HepG2 (cell line): ENCODE results near the gene CTDNEP1. TPM values are rescaled to one million over a fixed set of nuclear protein-coding genes. Genes with fewer than 3 reads are reported as not detected.

Experiments used
- AKAP8 ChIP-seq: sonication (generic); formaldehyde crosslinking; IDR thresholded peaks from 2 replicates; pipeline ENCODE4 v1.5.1; 2020; ENCODE audit warnings: mild to moderate bottlenecking, missing genetic modification reagents
- FOSL2 ChIP-seq: sonication (generic); formaldehyde crosslinking; IDR thresholded peaks from 2 replicates; pipeline ENCODE4 v1.4.0; 2020; ENCODE audit warnings: missing genetic modification reagents
- MAFF ChIP-seq: IDR thresholded peaks from 2 replicates; pipeline ENCODE4 v1.6.1; 2011; ENCODE audit warnings: low read depth, low read length, improper control_type of control experiment
- MYC ChIP-seq: sonication (generic); formaldehyde crosslinking; IDR thresholded peaks from 2 replicates; pipeline ENCODE4 v1.9.0; 2021; ENCODE audit warnings: missing genetic modification reagents, borderline replicate concordance
- NR2C2 ChIP-seq: sonication (generic); formaldehyde crosslinking; IDR thresholded peaks from 2 replicates; pipeline ENCODE4 v1.4.0; 2020; ENCODE audit warnings: missing genetic modification reagents, mild to moderate bottlenecking, moderate library complexity, borderline replicate concordance
- POGZ ChIP-seq: sonication (generic); formaldehyde crosslinking; IDR thresholded peaks from 2 replicates; pipeline ENCODE4 v1.4.0; 2020; ENCODE audit warnings: mild to moderate bottlenecking, missing genetic modification reagents
- RARA ChIP-seq: IDR thresholded peaks from 2 replicates; pipeline ENCODE4 v1.6.1; 2016; ENCODE audit warnings: missing genetic modification reagents, missing compliant biosample characterization
- RBM22 ChIP-seq: fragments of 200-400 bp; formaldehyde crosslinking; optimal IDR thresholded peaks from 2 replicates; pipeline ENCODE3; 2017; ENCODE audit warnings: mild to moderate bottlenecking, low read length, moderate library complexity
- SMAD1 ChIP-seq: sonication (generic); formaldehyde crosslinking; IDR thresholded peaks from 2 replicates; pipeline ENCODE4 v1.4.0; 2020; ENCODE audit warnings: missing genetic modification reagents, low read depth, mild to moderate bottlenecking, borderline replicate concordance
- ZBTB7B ChIP-seq: sonication (generic); formaldehyde crosslinking; IDR thresholded peaks from 2 replicates; pipeline ENCODE4 v1.4.0; 2020; ENCODE audit warnings: missing genetic modification reagents
- ZNF121 ChIP-seq: sonication (generic); formaldehyde crosslinking; IDR thresholded peaks from 2 replicates; pipeline ENCODE4 v1.5.0; 2020; ENCODE audit warnings: mild to moderate bottlenecking, missing genetic modification reagents
- ZNF547 ChIP-seq: sonication (generic); formaldehyde crosslinking; IDR thresholded peaks from 2 replicates; pipeline ENCODE4 v1.5.1; 2020; ENCODE audit warnings: mild to moderate bottlenecking, missing genetic modification reagents
- ZNF598 ChIP-seq: sonication (generic); formaldehyde crosslinking; IDR thresholded peaks from 2 replicates; pipeline ENCODE4 v1.5.1; 2020; ENCODE audit warnings: mild to moderate bottlenecking, missing genetic modification reagents, borderline replicate concordance
- ZNF891 ChIP-seq: sonication (generic); formaldehyde crosslinking; IDR thresholded peaks from 2 replicates; pipeline ENCODE4 v1.5.0; 2020; ENCODE audit warnings: mild to moderate bottlenecking, missing genetic modification reagents
- polyA plus RNA-seq, 8 experiments: library from polyadenylated mRNA; depleted of rRNA in 3 of 8; stranded (reverse) in 7 of 8; unstranded in 1 of 8; fragments of >200 nt; fragmentation: Illumina TruSeq in 4 of 8; extraction: Trizol in 4 of 8; gene quantifications; 2 replicates each; pipeline versions ENCODE4 v1.2.1 to v1.2.3, GENCODE V29; 2011 to 2016; ENCODE audit warnings: low read depth in 4 of 8, missing spikeins in 1 of 8, mixed read lengths in 1 of 8; ENCODE audit not compliant: insufficient read depth in 1 of 8
- total RNA-seq, 5 experiments: library from RNA; depleted of rRNA; stranded (reverse); fragments of >200 nt; fragmentation: Illumina TruSeq; extraction: Trizol; gene quantifications; 2 replicates each; pipeline ENCODE4 v1.2.3, GENCODE V29; 2016; ENCODE audit warnings: low read depth in 1 of 5
- TF ChIP-seq, protein P1 (sequence below): sonication (generic); formaldehyde crosslinking; IDR thresholded peaks from 2 replicates; pipeline ENCODE4 v1.4.0; 2020; ENCODE audit warnings: missing genetic modification reagents
- TF ChIP-seq, protein P2 (sequence below): IDR thresholded peaks from 2 replicates; pipeline ENCODE4 v1.6.1; 2016; ENCODE audit warnings: missing genetic modification reagents, missing compliant biosample characterization
- TF ChIP-seq, protein P3 (sequence below), 2 experiments: sonication (generic) in 1 of 2; formaldehyde crosslinking in 1 of 2; IDR thresholded peaks; 2 replicates each; pipeline versions ENCODE4 v1.5.1 to v1.6.1; 2011 to 2020; ENCODE audit warnings: borderline replicate concordance in 1 of 2, low read depth in 1 of 2, low read length in 1 of 2, mild to moderate bottlenecking in 1 of 2, missing genetic modification reagents in 1 of 2, moderate library complexity in 1 of 2
- TF ChIP-seq, protein P4 (sequence below): sonication (generic); formaldehyde crosslinking; IDR thresholded peaks from 2 replicates; pipeline ENCODE4 v1.8.1; 2023; ENCODE audit warnings: mild to moderate bottlenecking, moderate library complexity, missing genetic modification reagents
- TF ChIP-seq, protein P5 (sequence below): fragments of 450-650 bp; IDR thresholded peaks from 2 replicates; pipeline ENCODE4 v1.6.1; 2016

Gene CTDNEP1
- total and polyA plus RNA-seq, 2 of the 13 experiments (the other 11 are each of a cell fraction or from before 2014, with no cell fraction given) = 19.8 to 118 TPM

DNA sequence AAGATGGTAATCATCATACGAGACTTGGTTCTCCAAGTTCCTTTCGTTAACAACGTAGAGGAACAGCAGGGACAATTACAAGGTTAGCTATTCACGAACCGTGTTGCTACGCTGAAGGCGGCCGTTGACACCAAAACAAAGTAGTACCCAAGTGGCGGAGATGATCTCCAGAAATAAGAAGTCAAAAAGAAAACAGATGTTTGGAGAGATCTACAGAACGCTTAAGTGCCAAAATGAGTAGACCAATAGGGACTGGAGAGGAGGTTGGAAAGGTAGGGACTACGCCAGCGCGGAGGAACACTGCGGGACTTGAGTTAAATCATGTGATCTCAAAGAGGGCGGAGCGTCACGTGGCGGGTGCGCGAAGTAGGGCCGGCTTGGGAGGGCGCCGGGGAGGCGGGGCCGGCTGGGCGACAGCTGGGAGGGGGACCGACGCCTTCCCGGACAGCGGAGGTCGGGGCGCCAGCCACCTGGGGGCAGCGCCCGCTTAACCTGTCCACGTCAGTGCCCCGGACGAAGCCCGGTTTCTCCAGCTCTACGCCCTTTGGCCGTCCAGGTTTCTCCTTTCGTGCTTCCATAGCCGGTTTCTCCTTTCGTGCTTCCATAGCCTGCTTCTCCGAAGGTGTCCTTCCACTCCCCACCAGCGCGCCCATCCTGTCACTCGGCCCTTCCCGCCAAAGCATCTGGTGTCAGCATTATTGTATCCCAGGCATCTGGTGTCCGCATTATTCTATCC, 8.6 kb downstream of the CTDNEP1 start (continued):
- TF ChIP-seq SMAD1 (CRISPR knock-in tag) (peak; percentile 33; the same call in 1 of the 2 replicates), ZNF598 (no peak), MYC (peak; percentile 85), AKAP8 (CRISPR knock-in tag) (peak; percentile 78), NR2C2 (CRISPR knock-in tag) (peak; percentile 41; the same call in 1 of the 2 replicates), RBM22 (peak; percentile 84), ZNF121 (CRISPR knock-in tag) (peak; percentile 33; the same call in 1 of the 2 replicates), FOSL2 (CRISPR knock-in tag) (peak; percentile 67), ZNF547 (CRISPR knock-in tag) (peak; percentile 27; the same call in 1 of the 2 replicates), ZBTB7B (CRISPR knock-in tag) (0 out of 2 replicates have a peak, but pooled peaks have one; percentile 33), RARA (CRISPR knock-in tag) (peak; percentile 51), ZNF891 (CRISPR knock-in tag) (peak; percentile 41; the same call in 1 of the 2 replicates), POGZ (peak; percentile 59; the same call in 1 of the 2 replicates), MAFF (0 out of 2 replicates have a peak, but pooled peaks have one; percentile 26)
- TF ChIP-seq, protein P1, sequence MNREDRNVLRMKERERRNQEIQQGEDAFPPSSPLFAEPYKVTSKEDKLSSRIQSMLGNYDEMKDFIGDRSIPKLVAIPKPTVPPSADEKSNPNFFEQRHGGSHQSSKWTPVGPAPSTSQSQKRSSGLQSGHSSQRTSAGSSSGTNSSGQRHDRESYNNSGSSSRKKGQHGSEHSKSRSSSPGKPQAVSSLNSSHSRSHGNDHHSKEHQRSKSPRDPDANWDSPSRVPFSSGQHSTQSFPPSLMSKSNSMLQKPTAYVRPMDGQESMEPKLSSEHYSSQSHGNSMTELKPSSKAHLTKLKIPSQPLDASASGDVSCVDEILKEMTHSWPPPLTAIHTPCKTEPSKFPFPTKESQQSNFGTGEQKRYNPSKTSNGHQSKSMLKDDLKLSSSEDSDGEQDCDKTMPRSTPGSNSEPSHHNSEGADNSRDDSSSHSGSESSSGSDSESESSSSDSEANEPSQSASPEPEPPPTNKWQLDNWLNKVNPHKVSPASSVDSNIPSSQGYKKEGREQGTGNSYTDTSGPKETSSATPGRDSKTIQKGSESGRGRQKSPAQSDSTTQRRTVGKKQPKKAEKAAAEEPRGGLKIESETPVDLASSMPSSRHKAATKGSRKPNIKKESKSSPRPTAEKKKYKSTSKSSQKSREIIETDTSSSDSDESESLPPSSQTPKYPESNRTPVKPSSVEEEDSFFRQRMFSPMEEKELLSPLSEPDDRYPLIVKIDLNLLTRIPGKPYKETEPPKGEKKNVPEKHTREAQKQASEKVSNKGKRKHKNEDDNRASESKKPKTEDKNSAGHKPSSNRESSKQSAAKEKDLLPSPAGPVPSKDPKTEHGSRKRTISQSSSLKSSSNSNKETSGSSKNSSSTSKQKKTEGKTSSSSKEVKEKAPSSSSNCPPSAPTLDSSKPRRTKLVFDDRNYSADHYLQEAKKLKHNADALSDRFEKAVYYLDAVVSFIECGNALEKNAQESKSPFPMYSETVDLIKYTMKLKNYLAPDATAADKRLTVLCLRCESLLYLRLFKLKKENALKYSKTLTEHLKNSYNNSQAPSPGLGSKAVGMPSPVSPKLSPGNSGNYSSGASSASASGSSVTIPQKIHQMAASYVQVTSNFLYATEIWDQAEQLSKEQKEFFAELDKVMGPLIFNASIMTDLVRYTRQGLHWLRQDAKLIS (CRISPR knock-in tag) = peak; percentile 71; the same call in 1 of the 2 replicates
- TF ChIP-seq, protein P2, sequence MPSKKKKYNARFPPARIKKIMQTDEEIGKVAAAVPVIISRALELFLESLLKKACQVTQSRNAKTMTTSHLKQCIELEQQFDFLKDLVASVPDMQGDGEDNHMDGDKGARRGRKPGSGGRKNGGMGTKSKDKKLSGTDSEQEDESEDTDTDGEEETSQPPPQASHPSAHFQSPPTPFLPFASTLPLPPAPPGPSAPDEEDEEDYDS (CRISPR knock-in tag) = peak; percentile 38; the same call in 1 of the 2 replicates
- TF ChIP-seq, protein P3, sequence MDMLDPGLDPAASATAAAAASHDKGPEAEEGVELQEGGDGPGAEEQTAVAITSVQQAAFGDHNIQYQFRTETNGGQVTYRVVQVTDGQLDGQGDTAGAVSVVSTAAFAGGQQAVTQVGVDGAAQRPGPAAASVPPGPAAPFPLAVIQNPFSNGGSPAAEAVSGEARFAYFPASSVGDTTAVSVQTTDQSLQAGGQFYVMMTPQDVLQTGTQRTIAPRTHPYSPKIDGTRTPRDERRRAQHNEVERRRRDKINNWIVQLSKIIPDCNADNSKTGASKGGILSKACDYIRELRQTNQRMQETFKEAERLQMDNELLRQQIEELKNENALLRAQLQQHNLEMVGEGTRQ (IDR thresholded peaks at IDR 0.05; ENCODE audit: low read depth, low read length) = peak; percentile 96
- TF ChIP-seq, protein P3 (CRISPR knock-in tag; IDR thresholded peaks at IDR 0.05; ENCODE audit: borderline replicate concordance) = peak; percentile 98; the same call in 1 of the 2 replicates
- TF ChIP-seq, protein P4, sequence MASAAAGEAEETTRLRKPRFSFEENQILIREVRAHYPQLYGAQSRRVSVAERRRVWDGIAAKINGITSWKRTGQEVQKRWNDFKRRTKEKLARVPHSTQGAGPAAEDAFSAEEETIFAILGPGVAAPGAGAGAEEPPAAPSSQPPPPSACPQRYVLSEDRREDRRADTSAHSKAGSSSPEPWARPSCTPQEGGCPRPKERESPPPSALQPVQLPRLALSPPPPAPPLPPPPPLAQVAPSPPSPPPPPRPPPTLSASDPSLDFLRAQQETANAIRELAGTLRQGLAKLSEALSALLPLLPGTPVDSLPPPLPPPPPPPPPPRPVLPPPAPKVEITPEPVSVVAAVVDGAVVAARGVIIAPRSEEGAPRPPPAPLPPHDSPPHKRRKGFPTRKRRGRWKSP (CRISPR knock-in tag) = peak; percentile 67
- TF ChIP-seq, protein P5, sequence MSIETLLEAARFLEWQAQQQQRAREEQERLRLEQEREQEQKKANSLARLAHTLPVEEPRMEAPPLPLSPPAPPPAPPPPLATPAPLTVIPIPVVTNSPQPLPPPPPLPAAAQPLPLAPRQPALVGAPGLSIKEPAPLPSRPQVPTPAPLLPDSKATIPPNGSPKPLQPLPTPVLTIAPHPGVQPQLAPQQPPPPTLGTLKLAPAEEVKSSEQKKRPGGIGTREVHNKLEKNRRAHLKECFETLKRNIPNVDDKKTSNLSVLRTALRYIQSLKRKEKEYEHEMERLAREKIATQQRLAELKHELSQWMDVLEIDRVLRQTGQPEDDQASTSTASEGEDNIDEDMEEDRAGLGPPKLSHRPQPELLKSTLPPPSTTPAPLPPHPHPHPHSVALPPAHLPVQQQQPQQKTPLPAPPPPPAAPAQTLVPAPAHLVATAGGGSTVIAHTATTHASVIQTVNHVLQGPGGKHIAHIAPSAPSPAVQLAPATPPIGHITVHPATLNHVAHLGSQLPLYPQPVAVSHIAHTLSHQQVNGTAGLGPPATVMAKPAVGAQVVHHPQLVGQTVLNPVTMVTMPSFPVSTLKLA = peak; percentile 76
